Neural cell (in vitro differentiated cells): Measurements from ENCODE around the gene LRRK1. TPM values are rescaled to one million over a fixed set of nuclear protein-coding genes. Genes with fewer than 3 reads are reported as not detected.

Experiments
- H2AFZ ChIP-seq: fragments of 200-600, 300-800 bp; sonication (generic), shearing (Covaris generic); 2 replicates; pipeline ENCODE4 v1.6.0; 2014; ENCODE audit warnings: low read depth, mild to moderate bottlenecking, antibody characterized with exemption, low read length, moderate library complexity
- H3F3A ChIP-seq: fragments of 200-600 bp; shearing (Covaris generic); 2 replicates; pipeline ENCODE4 v1.6.1; 2016; ENCODE audit warnings: mild to moderate bottlenecking, moderate library complexity, mixed read lengths, antibody characterized with exemption, low read length; ENCODE audit not compliant: insufficient read depth, poor library complexity, severe bottlenecking
- H3K27ac ChIP-seq: fragments of 200-600, 300-800 bp; sonication (generic), shearing (Covaris generic); 2 replicates; pipeline ENCODE4 v1.5.1; 2014; ENCODE audit warnings: mild to moderate bottlenecking, low read length, moderate library complexity
- H3K27me3 ChIP-seq: fragments of 300-800, 200-600 bp; sonication (generic), shearing (Covaris generic); 2 replicates; pipeline ENCODE4 v1.6.0; 2014; ENCODE audit warnings: mild to moderate bottlenecking, low read depth, low read length, moderate library complexity; ENCODE audit not compliant: insufficient read depth
- H3K36me3 ChIP-seq: fragments of 300-800, 200-600 bp; sonication (generic), shearing (Covaris generic); 2 replicates; pipeline ENCODE4 v1.5.1; 2014; ENCODE audit warnings: mild to moderate bottlenecking, antibody characterized with exemption, low read length, moderate library complexity; ENCODE audit not compliant: insufficient read depth
- H3K4me2 ChIP-seq: fragments of 300-800, 200-600 bp; sonication (generic), shearing (Covaris generic); 2 replicates; pipeline ENCODE4 v1.6.0; 2014; ENCODE audit warnings: mild to moderate bottlenecking, low read length
- H3K4me3 ChIP-seq: fragments of 300-800, 200-600 bp; sonication (generic), shearing (Covaris generic); 2 replicates; pipeline ENCODE4 v1.5.1; 2014; ENCODE audit warnings: mild to moderate bottlenecking, low read length, moderate library complexity
- H3K79me2 ChIP-seq: fragments of 200-600 bp; shearing (Covaris generic); replicated peaks from 2 replicates; pipeline ENCODE4 v1.6.0; 2014; ENCODE audit warnings: mild to moderate bottlenecking, low read length, moderate library complexity; ENCODE audit not compliant: insufficient read depth
- H3K9ac ChIP-seq: fragments of 300-800, 200-600 bp; sonication (generic), shearing (Covaris generic); 2 replicates; pipeline ENCODE4 v1.6.1; 2016; ENCODE audit warnings: mild to moderate bottlenecking, low read length, mixed read lengths
- H3K9me2 ChIP-seq: fragments of 200-600 bp; shearing (Covaris generic); 2 replicates; pipeline ENCODE4 v1.6.1; 2016; ENCODE audit warnings: mild to moderate bottlenecking, low read length, mixed read lengths; ENCODE audit not compliant: insufficient read depth
- H3K9me3 ChIP-seq: fragments of 200-600, 300-800 bp; sonication (generic), shearing (Covaris generic); 2 replicates; pipeline ENCODE4 v1.6.1; 2016; ENCODE audit warnings: mild to moderate bottlenecking, mixed run types, low read length, moderate library complexity, mixed read lengths
- H4K20me1 ChIP-seq: fragments of 200-600 bp; shearing (Covaris generic); 2 replicates; pipeline ENCODE4 v1.6.1; 2016; ENCODE audit warnings: mild to moderate bottlenecking, mixed run types; ENCODE audit not compliant: insufficient read depth
- EP300 ChIP-seq: fragments of 450-650 bp; conservative IDR thresholded peaks from 2 replicates; pipeline ENCODE4 v1.6.1; 2014; ENCODE audit warnings: antibody characterized with exemption, mild to moderate bottlenecking, moderate library complexity; ENCODE audit not compliant: poor library complexity, severe bottlenecking
- EZH2 ChIP-seq: fragments of 200-600, 300-800 bp; shearing (Covaris generic), sonication (generic); IDR thresholded peaks from 2 replicates; pipeline ENCODE4 v1.6.1; 2014; ENCODE audit warnings: antibody characterized with exemption, low read length, borderline replicate concordance, mild to moderate bottlenecking; ENCODE audit not compliant: insufficient read depth, poor library complexity, severe bottlenecking
- MXI1 ChIP-seq: fragments of 450-650 bp; conservative IDR thresholded peaks from 2 replicates; pipeline ENCODE4 v1.6.1; 2014; ENCODE audit warnings: antibody characterized with exemption, mild to moderate bottlenecking; ENCODE audit not compliant: poor library complexity, severe bottlenecking
- POLR2AphosphoS5 ChIP-seq: IDR thresholded peaks from 2 replicates; pipeline ENCODE4 v1.6.1; 2012
- RAD21 ChIP-seq: fragments of 450-650 bp; conservative IDR thresholded peaks from 2 replicates; pipeline ENCODE4 v1.6.1; 2014; ENCODE audit warnings: antibody characterized with exemption, mild to moderate bottlenecking, moderate library complexity
- SMC3 ChIP-seq: fragments of 450-650 bp; conservative IDR thresholded peaks from 2 replicates; pipeline ENCODE4 v1.6.1; 2014; ENCODE audit warnings: antibody characterized with exemption, mild to moderate bottlenecking, moderate library complexity; ENCODE audit not compliant: poor library complexity
- TAF1 ChIP-seq: IDR thresholded peaks from 2 replicates; pipeline ENCODE4 v1.6.1; 2012; ENCODE audit warnings: low read depth
- polyA plus RNA-seq: library from polyadenylated mRNA; depleted of rRNA; stranded (reverse); fragments of >200 nt; gene quantifications from 2 replicates; pipeline ENCODE4 v1.2.3, GENCODE V29; 2014
- TF ChIP-seq, protein P1 (sequence below): fragments of 450-650 bp; IDR thresholded peaks from 2 replicates; pipeline ENCODE4 v1.5.1; 2014; ENCODE audit warnings: antibody characterized with exemption, mild to moderate bottlenecking, moderate library complexity; ENCODE audit not compliant: poor library complexity, severe bottlenecking
- TF ChIP-seq, protein P2 (sequence below): IDR thresholded peaks from 2 replicates; pipeline ENCODE4 v1.6.1; 2012; ENCODE audit warnings: borderline replicate concordance

Gene LRRK1
- polyA plus RNA-seq, 1 donor from 2014 or later = 0.06 TPM

DNA sequence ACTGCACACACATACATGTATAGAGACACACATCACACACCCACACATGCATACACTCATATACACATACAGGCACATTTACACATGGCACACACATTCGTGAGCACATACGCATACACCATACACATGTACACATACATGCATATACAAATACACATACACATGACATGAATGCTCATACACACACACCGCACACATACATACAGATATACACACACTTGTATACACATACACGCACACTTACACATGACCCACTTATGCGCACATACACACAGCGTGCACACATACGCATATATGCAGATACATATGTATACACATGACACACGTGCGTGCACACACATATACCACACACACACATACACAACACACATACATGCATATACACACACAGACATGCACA is 162.7 kb downstream of the LRRK1 start:
- no peak for TF ChIP-seq TAF1
- TF ChIP-seq, protein P1, sequence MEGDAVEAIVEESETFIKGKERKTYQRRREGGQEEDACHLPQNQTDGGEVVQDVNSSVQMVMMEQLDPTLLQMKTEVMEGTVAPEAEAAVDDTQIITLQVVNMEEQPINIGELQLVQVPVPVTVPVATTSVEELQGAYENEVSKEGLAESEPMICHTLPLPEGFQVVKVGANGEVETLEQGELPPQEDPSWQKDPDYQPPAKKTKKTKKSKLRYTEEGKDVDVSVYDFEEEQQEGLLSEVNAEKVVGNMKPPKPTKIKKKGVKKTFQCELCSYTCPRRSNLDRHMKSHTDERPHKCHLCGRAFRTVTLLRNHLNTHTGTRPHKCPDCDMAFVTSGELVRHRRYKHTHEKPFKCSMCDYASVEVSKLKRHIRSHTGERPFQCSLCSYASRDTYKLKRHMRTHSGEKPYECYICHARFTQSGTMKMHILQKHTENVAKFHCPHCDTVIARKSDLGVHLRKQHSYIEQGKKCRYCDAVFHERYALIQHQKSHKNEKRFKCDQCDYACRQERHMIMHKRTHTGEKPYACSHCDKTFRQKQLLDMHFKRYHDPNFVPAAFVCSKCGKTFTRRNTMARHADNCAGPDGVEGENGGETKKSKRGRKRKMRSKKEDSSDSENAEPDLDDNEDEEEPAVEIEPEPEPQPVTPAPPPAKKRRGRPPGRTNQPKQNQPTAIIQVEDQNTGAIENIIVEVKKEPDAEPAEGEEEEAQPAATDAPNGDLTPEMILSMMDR = no peak
- TF ChIP-seq RAD21 = no peak
- TF ChIP-seq EZH2 = no peak
- TF ChIP-seq SMC3 = no peak
- Histone ChIP-seq H3K27me3 (no peaks in the 10 kb centered on the region), H3K4me2 (no peak overlapping the region), H3F3A (no peaks in the 10 kb centered on the region), H4K20me1 (no peaks in the 10 kb centered on the region), H3K9me3 (no peaks in the 10 kb centered on the region), H3K27ac (no peak overlapping the region), H3K4me3 (no peak overlapping the region), H3K9me2 (no peaks in the 10 kb centered on the region), H3K9ac (no peak overlapping the region), H3K79me2 (no peaks in the 10 kb centered on the region), H3K36me3 (no peaks in the 10 kb centered on the region), H2AFZ (no peak overlapping the region)

DNA sequence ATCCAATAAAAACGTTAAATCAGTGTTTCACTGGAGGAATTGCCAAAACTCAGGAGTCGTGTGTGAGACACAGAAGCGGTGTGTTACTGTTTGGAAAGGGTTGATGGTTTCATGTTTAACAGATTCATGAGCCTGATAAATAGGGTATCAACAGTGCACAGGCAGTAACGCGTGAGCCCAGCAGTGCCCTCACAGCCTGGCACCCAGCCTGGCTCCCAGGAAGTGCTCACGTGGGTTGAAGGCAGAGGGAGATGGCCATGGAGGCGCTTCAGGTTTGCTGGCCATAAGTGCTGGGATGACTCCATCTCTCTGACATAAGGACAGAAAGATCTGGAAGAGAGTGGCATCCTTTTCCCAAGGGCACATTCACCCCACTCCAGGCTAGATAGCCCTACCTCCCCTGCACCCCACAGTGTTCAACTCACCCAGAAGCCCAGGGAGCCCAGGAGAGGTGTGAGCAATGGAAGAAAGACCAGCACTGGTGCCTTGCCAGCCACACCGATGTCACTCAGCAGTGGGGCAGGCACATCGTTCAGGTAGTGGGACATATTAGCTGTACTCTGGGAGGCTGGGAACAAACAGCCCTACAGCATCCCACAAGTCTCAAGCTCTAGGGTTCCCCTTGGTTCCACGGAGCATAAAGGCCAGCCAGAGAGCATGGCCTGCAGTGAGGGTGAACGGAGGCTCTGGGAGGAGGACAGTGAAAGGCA is 164.3 kb downstream of the LRRK1 start:
- no peak overlapping the region for H3K27ac ChIP-seq
- H3K9me3 ChIP-seq = no peaks in the 10 kb centered on the region
- no peaks in the 10 kb centered on the region for H3K9me2 ChIP-seq
- no peak for TF ChIP-seq MXI1
- TF ChIP-seq, protein P2, sequence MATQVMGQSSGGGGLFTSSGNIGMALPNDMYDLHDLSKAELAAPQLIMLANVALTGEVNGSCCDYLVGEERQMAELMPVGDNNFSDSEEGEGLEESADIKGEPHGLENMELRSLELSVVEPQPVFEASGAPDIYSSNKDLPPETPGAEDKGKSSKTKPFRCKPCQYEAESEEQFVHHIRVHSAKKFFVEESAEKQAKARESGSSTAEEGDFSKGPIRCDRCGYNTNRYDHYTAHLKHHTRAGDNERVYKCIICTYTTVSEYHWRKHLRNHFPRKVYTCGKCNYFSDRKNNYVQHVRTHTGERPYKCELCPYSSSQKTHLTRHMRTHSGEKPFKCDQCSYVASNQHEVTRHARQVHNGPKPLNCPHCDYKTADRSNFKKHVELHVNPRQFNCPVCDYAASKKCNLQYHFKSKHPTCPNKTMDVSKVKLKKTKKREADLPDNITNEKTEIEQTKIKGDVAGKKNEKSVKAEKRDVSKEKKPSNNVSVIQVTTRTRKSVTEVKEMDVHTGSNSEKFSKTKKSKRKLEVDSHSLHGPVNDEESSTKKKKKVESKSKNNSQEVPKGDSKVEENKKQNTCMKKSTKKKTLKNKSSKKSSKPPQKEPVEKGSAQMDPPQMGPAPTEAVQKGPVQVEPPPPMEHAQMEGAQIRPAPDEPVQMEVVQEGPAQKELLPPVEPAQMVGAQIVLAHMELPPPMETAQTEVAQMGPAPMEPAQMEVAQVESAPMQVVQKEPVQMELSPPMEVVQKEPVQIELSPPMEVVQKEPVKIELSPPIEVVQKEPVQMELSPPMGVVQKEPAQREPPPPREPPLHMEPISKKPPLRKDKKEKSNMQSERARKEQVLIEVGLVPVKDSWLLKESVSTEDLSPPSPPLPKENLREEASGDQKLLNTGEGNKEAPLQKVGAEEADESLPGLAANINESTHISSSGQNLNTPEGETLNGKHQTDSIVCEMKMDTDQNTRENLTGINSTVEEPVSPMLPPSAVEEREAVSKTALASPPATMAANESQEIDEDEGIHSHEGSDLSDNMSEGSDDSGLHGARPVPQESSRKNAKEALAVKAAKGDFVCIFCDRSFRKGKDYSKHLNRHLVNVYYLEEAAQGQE = no peak
- TF ChIP-seq POLR2AphosphoS5 = no peak
- no peak for TF ChIP-seq EZH2
- TF ChIP-seq TAF1 = no peak
- TF ChIP-seq EP300 = no peak
- TF ChIP-seq RAD21 = no peak
- no peak for TF ChIP-seq SMC3
- TF ChIP-seq, protein P1 = no peak
- H3K79me2 ChIP-seq = no peaks in the 10 kb centered on the region
- H3F3A ChIP-seq = no peaks in the 10 kb centered on the region
- H3K27me3 ChIP-seq = no peaks in the 10 kb centered on the region
- H3K36me3 ChIP-seq = no peaks in the 10 kb centered on the region
- H3K4me2 ChIP-seq = no peak overlapping the region
- no peak overlapping the region for H3K9ac ChIP-seq
- no peak overlapping the region for H2AFZ ChIP-seq
- H3K4me3 ChIP-seq = no peak overlapping the region
- H4K20me1 ChIP-seq = no peaks in the 10 kb centered on the region
